Transverse colon (tissue), 4 donors: Measurements from ENCODE around the gene ALDH3B1. TPM values are rescaled to one million over a fixed set of nuclear protein-coding genes. Genes with fewer than 3 reads are reported as not detected.
A peak's percentile ranks its signal among the peaks of the same experiment; 100 is the strongest.

Source experiments
- DNase-seq: peaks from one replicate; pipeline ENCODE4 v3.0.0-alpha.2; 2019
- H3K27ac ChIP-seq, 4 donors: fragments of 200-600 bp; sonication (generic); 2 replicates each; pipeline ENCODE4 v1.5.1; 2016 to 2018; ENCODE audit warnings: inconsistent platforms in 4 of 4
- H3K27me3 ChIP-seq: fragments of 200-600 bp; sonication (generic); 2 replicates; pipeline ENCODE4 v1.5.1; 2017; ENCODE audit warnings: inconsistent platforms
- H3K36me3 ChIP-seq, 4 donors: fragments of 200-600 bp; sonication (generic); 2 replicates each; pipeline ENCODE4 v1.5.1; 2017 to 2019; ENCODE audit warnings: inconsistent platforms in 4 of 4
- H3K4me1 ChIP-seq, 4 donors: fragments of 200-600 bp; sonication (generic); 2 replicates each; pipeline ENCODE4 v1.5.1; 2017 to 2020; ENCODE audit warnings: inconsistent platforms in 4 of 4
- H3K4me3 ChIP-seq, 4 donors: fragments of 200-600 bp; sonication (generic); 1 replicate in 1 of 4; 2 replicates in 3 of 4; pipeline versions ENCODE4 v1.5.1 to v1.6.1; 2017 to 2019; ENCODE audit warnings: inconsistent platforms in 4 of 4
- H3K9me3 ChIP-seq, 2 donors: fragments of 200-600 bp; sonication (generic); 2 replicates each; pipeline ENCODE4 v1.5.1; 2017 to 2019; ENCODE audit warnings: inconsistent platforms in 2 of 2
- EP300 ChIP-seq: sonication (generic); formaldehyde crosslinking; IDR thresholded peaks from one replicate; pipeline ENCODE4 v1.6.1; 2017; ENCODE audit warnings: antibody characterized with exemption, low read depth
- POLR2A ChIP-seq: fragments of 450-650 bp; IDR thresholded peaks from one replicate; pipeline ENCODE4 v1.6.1; 2016; ENCODE audit warnings: antibody characterized with exemption, mild to moderate bottlenecking, moderate library complexity
- POLR2AphosphoS5 ChIP-seq, 3 donors: sonication (generic); formaldehyde crosslinking; IDR thresholded peaks; one replicate each; pipeline ENCODE4 v1.6.1; 2016; ENCODE audit warnings: antibody characterized with exemption in 3 of 3
- WGBS, 2 donors: methylation state at CpG; one replicate each; pipeline ENCODE4 v1.1.5; 2018; ENCODE audit warnings: low coverage in 1 of 2; 5-methylcytosine and 5-hydroxymethylcytosine counted together
- in situ Hi-C, 4 donors: fragments of 200-750 bp; cut with MboI; loops; one replicate each; pipeline versions ENCODE4 v1.15.0 to v1.15.1; 2017; ENCODE audit warnings: low sequenced_read_pairs in 3 of 4, low pct_ligation_motif_present in 1 of 4, low pct_unique_long_range_greater_than_20kb in 1 of 4
- intact Hi-C: fragments of 100-400 bp; cut with DNase I; formaldehyde crosslinking; loops from one replicate; pipeline ENCODE4 v1.15.1; 2023; ENCODE audit warnings: low total_unique reads
- total RNA-seq, 4 donors: library from RNA; depleted of rRNA; stranded (reverse); fragments of >200 nt; gene quantifications; one replicate each; pipeline ENCODE4 v1.1.0, GENCODE V29; 2016
- TF ChIP-seq, protein P1 (sequence below), 5 experiments: fragments of 200-600 bp in 3 of 5; fragments of 450-650 bp in 2 of 5; sonication (generic) in 3 of 5; IDR thresholded peaks; 1 replicate in 2 of 5; 2 replicates in 3 of 5; pipeline ENCODE4 v1.5.1; 2016 to 2017; ENCODE audit warnings: antibody characterized with exemption in 5 of 5, inconsistent platforms in 3 of 5, mild to moderate bottlenecking in 2 of 5, moderate library complexity in 1 of 5

ALDH3B1 gene
- total RNA-seq, 4 donors from 2014 or later = 12.1 to 14.9 (median 13.5) TPM

DNA sequence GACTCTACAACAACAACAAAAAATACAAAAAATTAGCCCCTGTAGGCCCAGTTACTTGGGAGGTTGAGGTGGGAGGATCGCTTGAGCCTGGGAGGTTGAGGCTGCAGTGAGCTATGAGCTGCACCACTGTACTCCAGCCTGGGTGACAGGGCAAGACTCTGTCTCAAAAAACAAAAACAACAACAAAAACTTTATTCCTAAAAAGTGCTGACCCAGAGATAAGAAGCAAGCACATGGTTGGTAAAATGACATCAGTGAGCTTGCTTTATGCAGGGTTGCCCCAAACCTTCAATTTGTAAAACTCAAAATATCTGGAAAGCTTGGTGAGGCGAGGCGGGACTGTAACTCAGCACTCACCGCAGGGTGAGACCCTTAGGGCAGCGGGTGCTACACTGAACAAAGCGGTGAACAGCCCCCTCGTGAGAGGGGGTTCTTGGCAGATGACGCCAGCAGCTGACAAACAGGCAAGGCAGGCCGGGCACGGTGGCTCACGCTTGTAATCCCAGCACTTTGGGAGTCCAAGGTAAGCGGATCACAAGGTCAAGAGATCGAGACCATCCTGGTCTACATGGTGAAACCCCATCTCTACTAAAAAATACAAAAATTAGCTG is 25.2 kb downstream of the ALDH3B1 start:
- 90 to 100% methylated on average over 1 to 13 of the region's 13 CpGs for WGBS, 2 donors

DNA sequence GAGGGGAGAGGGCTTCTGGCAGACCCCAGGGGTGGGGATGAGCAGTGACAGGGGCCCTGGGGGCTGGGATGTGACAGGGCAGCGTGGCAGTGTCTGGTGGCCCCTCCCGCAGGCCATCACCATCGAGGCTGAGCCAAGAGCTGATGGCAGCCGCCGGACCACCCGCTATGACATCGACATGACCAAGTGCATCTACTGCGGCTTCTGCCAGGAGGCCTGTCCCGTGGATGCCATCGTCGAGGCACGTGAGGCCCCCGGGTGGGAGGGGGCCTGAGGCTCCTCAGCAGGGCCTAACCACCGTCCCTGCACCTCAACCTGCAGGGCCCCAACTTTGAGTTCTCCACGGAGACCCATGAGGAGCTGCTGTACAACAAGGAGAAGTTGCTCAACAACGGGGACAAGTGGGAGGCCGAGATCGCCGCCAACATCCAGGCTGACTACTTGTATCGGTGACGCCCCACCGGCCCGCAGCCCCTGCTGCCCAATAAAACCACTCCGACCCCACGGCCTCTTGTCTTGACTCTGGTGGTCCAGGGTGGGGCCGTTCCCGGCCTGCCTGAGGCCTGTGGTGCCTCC is 26.1 kb downstream of the ALDH3B1 start:
- in situ Hi-C loops = no loop called here

More for the DNA sequence above, 25.2 kb downstream of the ALDH3B1 start:
- TF ChIP-seq, protein P1, sequence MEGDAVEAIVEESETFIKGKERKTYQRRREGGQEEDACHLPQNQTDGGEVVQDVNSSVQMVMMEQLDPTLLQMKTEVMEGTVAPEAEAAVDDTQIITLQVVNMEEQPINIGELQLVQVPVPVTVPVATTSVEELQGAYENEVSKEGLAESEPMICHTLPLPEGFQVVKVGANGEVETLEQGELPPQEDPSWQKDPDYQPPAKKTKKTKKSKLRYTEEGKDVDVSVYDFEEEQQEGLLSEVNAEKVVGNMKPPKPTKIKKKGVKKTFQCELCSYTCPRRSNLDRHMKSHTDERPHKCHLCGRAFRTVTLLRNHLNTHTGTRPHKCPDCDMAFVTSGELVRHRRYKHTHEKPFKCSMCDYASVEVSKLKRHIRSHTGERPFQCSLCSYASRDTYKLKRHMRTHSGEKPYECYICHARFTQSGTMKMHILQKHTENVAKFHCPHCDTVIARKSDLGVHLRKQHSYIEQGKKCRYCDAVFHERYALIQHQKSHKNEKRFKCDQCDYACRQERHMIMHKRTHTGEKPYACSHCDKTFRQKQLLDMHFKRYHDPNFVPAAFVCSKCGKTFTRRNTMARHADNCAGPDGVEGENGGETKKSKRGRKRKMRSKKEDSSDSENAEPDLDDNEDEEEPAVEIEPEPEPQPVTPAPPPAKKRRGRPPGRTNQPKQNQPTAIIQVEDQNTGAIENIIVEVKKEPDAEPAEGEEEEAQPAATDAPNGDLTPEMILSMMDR (IDR thresholded peaks at IDR 0.05) = no peak
- no peak for TF ChIP-seq EP300
- TF ChIP-seq POLR2AphosphoS5 (IDR thresholded peaks at IDR 0.05) = no peak
- TF ChIP-seq POLR2A = no peak
- no peak overlapping the region for H3K4me3 ChIP-seq
- H3K4me1 ChIP-seq = peaks cover 11 to 56% (median 36%) of the 10 kb centered on the region in 4 donors
- H3K9me3 ChIP-seq = no peaks in the 10 kb centered on the region
- intact Hi-C loops (loop anchor here (10.0 kb wide), 1 partner anchor 89 kb away; the partner anchor contains the start of gene CHKA), in situ Hi-C loops (no loop called here)
- no peaks in the 10 kb centered on the region for H3K27me3 ChIP-seq
- no peak for DNase-seq
- H3K27ac ChIP-seq = no peak overlapping the region
- H3K36me3 ChIP-seq = no peaks in the 10 kb centered on the region

GRCh38 chr11:68036717-68037239 is 26.7 kb downstream of the ALDH3B1 start:
- no peaks in the 10 kb centered on the region for H3K36me3 ChIP-seq
- peaks cover 14 to 58% (median 37%) of the 10 kb centered on the region in 4 donors for H3K4me1 ChIP-seq
- intact Hi-C loops (loop anchor here (10.0 kb wide), 1 partner anchor 88 kb away; the partner anchor contains the start of gene CHKA), in situ Hi-C loops (no loop called here)
- WGBS, 2 donors = 71% methylated on average over 14 of the region's 14 CpGs; no CpG with 5 or more reads in 1 of the 2 donors
- H3K27me3 ChIP-seq = no peaks in the 10 kb centered on the region
- H3K27ac ChIP-seq = peak overlapping the region; percentile 86 to 93 (median 90)
- no peaks in the 10 kb centered on the region for H3K9me3 ChIP-seq
- H3K4me3 ChIP-seq = no peak overlapping the region
- TF ChIP-seq EP300 = no peak
- TF ChIP-seq POLR2AphosphoS5 (IDR thresholded peaks at IDR 0.05) = peak in 1 of 3 donors; percentile 22
- peak; percentile 65 for DNase-seq

More for the DNA sequence above, 26.1 kb downstream of the ALDH3B1 start:
- Histone ChIP-seq H3K4me1 (peaks cover 16 to 59% (median 40%) of the 10 kb centered on the region in 4 donors), H3K4me3 (no peak overlapping the region), H3K9me3 (no peaks in the 10 kb centered on the region), H3K27ac (peak overlapping the region; percentile 86 to 93 (median 90)), H3K36me3 (no peaks in the 10 kb centered on the region), H3K27me3 (no peaks in the 10 kb centered on the region)
- WGBS, 2 donors = 88% methylated on average over 21 of the region's 27 CpGs; no CpG with 5 or more reads in 1 of the 2 donors
- DNase-seq = no peak
- TF ChIP-seq POLR2AphosphoS5 (IDR thresholded peaks at IDR 0.05) (no peak), POLR2A (no peak), EP300 (no peak)
- TF ChIP-seq, protein P1 (IDR thresholded peaks at IDR 0.05) = no peak
- intact Hi-C loops = loop anchor here (10.0 kb wide), 1 partner anchor 89 kb away; the partner anchor contains the start of gene CHKA

DNA sequence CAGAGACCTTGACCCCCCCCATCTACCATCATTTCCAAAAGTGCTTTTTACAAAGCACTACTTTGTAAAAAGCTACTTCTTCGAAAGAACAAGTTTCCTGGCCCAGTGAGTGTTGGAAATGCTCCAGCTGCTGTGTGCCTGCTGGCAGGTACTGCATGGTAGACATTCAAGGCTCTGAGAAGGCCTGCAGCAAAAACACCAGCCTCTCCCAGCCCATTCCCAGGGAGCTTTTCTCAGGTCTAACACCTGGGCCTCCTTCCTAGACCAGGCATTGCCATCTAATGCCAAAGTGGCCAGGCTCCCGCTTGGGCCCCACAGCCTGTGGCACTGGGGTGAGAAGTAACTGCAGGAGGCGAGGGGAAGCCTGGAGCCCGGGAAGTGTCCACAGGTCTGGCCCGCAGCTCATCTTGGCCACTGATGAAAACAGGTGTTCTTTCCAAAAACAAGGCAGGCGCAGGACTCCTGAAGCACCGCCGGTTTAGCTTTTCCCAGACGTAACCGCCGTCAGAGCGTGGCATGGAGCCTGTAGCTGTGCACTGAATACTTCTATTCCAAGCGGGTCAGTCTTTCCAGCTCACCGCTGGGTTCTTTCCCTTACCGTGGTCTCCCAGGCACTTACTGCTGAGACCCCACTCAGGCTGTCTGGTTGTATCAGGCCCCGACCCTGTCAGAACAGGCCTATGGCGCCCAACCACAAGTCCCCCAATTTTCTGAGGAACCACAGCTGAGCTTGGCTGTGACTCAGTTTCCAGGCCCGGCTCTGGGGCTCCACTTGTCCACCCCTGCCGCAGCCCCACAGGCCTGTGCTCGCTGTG is 27.5 kb downstream of the ALDH3B1 start:
- 86% methylated on average over 18 of the region's 20 CpGs; no CpG with 5 or more reads in 1 of the 2 donors for WGBS, 2 donors
- in situ Hi-C loops (no loop called here), intact Hi-C loops (loop anchor here (10.0 kb wide), 1 partner anchor 87 kb away; the partner anchor contains the start of gene CHKA)
- no peak overlapping the region for H3K4me3 ChIP-seq
- peaks cover 17 to 50% (median 34%) of the 10 kb centered on the region in 4 donors for H3K4me1 ChIP-seq
- DNase-seq = no peak
- TF ChIP-seq POLR2AphosphoS5 (IDR thresholded peaks at IDR 0.05) = no peak
- TF ChIP-seq, protein P1 (IDR thresholded peaks at IDR 0.05) = no peak
- TF ChIP-seq POLR2A = no peak
- H3K27me3 ChIP-seq = no peaks in the 10 kb centered on the region
- H3K27ac ChIP-seq = peak overlapping the region; percentile 86 to 93 (median 90)
- no peaks in the 10 kb centered on the region for H3K36me3 ChIP-seq
- H3K9me3 ChIP-seq = no peaks in the 10 kb centered on the region
